HG03066 (cell line): ENCODE data around the gene RAB15.
A peak's percentile ranks its signal among the peaks of the same experiment; 100 is the strongest.

Source experiments
- ATAC-seq: cut with Tn5 transposase; IDR thresholded peaks from one replicate; pipeline ENCODE4 v1.9.1; 2021; ENCODE audit warnings: low read depth; ENCODE audit not compliant: unreplicated experiment

RAB15 gene

DNA sequence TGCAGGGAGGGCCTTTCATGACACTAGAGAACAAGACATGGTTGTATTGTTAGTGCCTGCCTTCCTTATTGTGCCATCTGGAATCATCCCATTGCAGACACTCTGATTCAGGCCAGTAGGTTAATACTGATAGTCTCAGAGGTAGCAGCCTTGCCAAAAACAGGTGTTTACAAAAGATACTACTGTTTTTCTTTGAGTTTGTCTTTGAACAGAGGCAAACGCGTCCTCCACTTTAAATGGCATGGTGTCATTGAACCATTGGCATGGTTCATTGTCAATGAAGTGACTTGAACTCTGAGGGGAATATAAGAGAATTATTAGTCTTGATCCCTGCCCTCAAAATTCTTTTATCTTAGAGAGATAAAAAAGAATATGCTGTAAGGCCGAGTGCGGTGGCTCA, 18.8 kb upstream of the RAB15 start:
- ATAC-seq = no peak

DNA sequence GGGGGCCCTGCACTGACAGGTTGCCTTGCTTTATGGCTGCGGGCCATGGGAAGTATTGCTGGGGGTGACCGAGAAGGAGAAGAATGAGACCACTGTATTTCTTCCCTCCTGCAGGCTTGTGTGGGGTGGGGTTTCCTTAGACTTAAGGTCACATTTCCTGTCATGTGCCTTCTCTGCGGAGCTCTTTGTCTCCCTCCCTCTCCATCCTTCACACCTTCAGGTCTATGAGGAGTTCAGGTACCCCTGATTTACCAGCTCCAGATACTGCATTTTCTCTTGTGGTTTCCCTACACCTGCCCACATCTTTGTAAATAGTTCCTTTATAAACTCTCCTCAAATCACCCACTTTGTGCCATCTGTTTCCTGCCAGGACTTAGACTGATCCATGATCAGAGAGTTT, 18.2 kb upstream of the RAB15 start:
- no peak for ATAC-seq

DNA sequence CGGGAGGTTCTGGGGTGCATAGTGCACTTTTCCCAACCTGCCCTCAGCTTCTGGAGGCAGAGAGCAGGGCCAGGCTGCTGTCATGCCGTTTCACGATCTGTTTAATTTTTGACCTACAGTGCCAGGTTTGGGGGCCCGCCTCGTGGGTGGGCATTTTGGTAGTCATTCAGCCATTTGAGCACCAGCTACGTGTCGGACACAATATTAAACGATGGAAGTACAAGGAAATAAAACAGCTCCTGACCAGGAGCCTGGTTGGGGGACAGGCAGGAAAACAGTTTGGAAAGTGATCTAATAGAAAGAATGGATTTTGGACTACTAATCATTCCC, 15.3 kb upstream of the RAB15 start:
- ATAC-seq = no peak

DNA sequence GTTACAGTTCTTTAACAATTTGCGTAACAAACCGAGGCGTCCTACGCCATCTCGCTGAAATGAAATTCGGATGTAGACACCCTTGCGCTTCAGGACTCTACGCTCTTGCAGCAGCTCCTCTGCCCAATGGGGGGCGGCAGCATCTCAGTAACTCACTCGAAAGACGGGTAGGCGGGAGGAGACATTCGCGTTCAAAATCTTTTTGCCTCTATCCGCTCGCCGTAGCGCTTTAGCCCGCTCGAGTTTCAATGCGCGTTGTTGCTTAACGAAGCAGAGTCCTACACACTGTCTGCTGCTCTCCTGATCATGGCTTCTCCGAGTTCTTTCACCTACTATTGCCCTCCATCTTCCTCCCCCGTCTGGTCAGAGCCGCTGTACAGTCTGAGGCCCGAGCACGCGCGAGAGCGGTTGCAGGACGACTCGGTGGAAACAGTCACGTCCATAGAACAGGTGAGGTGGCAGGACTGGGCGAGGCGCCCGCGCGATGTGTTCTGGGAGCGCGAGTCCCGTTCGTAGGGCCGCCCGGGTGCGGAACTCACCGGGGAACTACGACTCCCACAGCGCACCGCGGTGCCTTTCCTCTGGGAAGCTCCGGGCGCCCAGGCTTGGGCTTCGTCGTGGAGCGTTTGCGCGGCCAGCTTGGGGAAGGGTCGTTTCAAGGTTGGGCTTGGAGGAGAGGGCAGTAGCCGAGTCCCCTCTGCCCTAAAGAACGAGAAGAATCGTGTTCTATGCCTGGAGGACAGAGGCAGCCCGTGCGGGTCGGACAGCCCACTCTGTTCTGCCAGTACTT, 14.7 kb upstream of the RAB15 start, which contains the start of gene FNTB:
Gene FNTB (plus strand): TSS at position 248 of the 790 bp plus-strand sequence. CDS start 59 bp downstream, at position 307.
- ATAC-seq = peak; percentile 92

DNA sequence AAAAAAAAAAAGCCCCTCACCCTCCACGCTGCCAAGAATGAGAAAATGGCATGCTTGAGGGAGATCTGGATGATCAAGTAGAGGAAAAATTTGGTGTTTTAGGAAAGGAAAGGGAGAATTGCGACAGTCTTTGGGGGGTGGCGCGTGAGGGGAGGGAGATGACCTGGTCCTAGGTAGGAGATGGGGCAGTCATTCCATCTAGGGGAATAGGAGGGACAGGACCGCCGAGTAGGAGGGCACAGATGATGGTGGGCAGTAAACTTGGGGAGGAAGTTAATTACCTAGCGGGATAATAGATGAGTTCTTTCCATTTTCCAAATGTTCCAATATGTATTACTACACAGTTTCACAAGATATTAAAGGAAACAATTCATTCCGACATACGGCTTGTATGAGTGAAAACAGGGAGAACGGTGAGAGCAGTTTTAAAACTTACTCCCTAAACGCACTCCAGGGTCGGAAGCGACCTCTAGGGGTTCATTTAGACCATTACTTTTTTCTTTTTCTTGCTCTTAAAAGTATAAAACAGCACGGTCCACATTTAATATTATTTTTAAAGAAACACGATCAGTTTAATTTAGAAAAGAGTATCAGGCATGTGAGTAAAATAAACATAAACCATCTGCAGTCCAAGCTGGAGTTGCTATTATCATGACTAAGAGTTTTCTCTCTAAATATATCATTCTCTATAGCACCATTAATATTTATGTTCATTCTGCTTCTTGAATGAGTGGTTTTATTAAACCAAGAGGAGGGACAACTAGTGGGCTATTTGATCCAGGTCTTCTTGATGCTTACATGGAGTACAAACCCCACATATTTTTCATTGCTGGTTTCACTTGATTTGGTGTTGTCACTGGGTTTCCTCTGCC, 11.5 kb upstream of the RAB15 start:
- no peak for ATAC-seq

DNA sequence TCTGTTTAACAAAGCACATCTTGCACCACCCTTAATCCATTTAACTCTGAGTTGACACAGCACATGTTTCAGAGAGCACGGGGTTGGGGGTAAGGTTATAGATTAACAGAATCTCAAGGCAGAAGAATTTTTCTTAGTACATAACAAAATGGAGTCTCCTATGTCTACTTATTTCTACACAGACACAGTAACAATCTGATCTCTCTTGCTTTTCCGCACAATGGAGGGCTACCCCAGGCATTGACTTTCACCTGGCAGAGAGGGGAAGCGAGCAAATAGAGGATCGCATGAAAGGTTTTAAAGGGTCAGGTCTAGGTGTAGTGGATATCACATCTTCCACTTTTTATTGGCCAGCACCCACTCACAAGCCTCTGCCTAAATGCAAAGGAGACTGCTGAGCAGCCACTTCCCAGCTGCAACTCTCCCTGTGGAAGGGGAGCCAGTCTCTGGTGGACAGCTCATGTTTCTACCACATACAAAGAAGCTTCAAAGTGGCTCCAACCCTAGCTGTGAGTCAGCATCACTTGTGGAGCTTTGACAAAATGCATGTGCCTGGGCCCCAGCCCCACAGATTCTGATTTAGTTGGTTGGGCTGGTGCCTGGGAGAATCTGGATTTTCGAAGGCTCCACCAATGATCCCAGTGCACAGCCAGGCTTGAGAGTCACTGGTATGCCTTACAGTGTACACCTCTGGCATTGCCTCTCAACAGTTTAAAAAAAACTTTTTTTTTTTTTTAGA, 7.4 kb upstream of the RAB15 start:
- no peak for ATAC-seq

DNA sequence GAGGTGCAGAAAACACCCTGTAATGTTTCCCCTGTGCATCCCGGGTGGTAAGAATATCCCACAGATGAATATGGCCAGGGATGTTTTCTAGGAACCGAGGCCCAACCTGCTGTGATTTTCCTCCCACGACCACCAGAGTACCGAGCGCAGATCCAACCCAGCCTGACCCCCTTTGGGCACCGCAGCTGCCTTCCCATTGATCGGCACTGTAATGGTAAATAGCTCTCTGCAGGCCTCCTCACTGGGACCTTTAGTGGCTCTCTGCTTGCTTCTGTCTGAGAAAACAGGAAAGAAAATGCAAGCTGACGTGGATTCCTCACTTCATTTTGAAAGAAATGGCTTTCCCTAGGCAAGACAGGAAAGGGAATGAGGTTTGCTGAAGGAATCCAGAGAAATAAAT, 2.4 kb upstream of the RAB15 start:
- no peak for ATAC-seq

DNA sequence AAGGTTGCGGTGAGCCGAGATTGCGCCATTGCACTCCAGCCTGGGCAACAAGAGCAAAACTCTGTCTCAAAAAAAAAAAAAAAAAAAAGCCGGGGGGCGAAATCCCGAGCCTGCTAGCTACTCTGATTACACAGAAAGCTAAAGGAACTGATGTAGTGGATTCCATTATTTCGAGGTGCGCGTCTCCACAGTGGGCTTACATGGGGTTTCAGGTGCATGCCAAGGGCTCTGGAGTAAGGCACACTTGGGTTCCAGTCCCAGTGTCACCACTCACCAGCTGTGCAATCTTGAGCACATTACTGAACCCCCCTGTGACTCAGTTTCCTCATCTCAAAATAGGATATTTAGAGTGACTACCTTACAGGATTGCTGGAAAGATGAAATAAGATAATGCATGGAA, 1.7 kb upstream of the RAB15 start:
- no peak for ATAC-seq

DNA sequence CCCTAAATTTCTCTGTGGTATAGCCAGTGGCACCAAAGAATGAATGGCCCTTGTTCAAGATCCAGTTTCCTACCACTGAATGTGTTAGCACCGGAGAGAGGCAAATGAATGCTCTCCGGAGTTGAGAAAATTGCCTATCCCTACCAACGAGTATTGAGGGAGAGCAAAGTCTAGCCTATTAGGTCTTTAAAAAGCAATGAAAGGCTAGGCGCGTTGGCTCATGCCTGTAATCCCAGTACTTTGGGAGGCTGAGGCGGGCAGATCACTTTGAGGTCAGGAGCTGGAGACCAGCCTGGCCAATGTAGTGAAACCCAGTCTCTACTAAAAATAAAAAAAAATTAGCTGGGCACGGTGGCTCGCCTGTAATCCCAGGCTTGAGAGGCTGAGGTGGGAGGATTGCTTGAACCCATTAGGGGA, 898 bp upstream of the RAB15 start:
- no peak for ATAC-seq

DNA sequence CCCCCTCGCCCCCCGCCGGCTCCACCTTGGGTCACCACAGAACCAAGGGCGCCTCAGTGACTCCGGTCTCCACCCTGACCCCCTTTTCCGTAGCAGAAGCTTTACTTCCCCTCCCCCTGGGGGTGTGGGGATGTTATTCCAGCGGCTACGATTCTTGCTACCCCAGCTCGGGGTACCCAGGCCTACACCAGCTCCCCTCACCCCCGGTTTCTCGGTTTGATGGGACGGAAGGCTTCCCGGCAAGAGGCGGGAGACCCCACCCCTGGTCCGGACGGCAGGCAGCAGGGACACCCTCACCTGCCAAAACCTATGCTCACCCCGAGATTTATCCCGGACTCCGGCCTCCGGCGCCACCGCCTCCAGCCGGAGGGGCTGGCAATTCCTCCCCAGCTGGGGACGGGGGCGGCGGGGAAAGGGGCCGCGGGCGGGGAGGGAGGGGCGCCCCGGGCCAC, 619 bp downstream of the RAB15 start:
- no peak for ATAC-seq

DNA sequence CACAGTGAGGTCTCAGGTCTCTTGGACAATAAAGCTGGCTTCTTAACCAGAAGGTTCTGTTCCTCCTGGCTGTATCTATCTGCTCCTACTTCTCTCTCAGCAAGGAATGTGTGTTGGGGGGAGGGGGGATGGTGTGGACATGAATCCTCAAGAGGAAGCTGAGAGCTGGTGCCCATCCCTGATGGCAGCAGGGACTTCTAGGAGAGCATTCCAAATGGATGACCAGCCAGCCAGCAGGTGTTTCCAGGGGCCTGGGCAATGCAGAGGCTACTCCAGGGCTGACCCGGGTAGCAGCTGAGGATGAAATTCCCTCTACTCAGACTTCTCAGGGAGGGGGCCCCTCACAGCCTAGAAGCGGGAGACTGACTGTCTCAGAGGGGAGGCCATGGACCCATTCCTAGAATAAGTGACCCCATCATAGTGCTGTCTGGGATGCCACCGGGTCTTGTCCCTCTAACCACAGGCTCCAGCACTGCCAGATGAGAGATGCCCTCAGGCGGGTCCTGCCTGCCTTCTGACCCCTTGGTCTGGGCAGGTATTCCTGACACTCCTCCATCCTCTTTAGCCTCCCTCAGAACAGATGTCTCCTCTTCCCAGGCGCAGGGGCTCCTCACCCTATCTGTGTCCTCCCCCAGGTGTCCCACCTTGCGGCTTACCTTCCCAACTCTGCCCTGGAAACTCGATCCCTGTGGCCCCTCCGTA, 1.2 kb downstream of the RAB15 start:
- ATAC-seq = no peak

DNA sequence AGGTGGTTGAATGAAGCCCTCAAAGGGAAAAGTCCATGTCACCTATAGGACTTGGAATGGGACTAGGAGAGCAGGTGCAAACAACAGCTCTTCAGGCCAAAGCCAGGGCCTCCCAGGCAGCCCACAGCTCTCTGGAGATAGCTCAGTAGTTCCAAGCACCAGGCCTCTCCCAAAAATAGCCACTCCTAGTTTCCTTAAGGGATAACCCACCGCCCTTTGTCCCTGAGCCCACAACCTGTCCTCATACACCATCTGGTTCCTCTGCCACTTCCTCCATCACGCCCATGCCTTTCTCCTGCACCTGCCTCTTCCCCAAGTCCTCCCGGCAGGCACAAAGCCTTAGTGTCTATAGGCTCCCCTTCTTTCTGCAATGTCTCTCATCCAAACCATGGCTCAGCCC, 2.1 kb downstream of the RAB15 start:
- ATAC-seq = no peak

DNA sequence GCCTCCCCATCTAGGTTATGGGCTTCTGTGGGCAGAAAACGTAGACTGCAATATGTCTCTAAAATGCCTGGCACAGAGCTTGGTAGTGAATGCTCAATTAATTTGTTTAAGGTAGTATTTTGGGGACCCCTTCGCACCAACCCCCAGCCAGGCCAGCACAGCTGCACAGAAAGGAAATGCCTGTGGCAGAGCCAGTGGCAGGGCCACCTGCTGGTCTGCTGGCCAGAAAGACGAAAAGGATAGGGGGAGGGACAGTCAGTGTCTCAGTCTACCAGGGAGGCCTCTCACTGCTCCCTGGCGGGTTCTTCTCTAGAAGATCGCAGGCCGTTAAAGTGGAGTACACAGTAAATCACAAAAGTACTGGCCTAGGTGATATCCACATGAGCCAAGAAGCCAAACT, 3.5 kb downstream of the RAB15 start:
- no peak for ATAC-seq

DNA sequence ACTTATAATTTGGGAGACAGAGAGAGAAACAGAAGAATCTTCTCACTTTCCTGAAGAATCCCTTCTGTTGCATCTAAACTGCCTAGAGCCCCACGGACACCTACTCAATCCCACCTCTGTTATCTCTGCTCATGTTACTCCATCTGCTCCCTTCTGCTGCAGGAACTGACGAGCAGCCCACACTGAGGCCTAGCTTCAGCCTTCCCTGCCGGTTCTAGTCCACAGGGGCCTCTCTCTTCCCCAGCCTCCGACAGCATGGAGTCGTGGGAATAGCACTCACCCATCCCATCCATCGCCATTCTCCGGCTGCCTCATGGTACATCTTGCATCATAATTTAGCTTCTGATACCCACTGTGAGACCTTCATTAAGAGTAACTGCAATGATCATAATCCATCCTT, 4.0 kb downstream of the RAB15 start:
- ATAC-seq = no peak

DNA sequence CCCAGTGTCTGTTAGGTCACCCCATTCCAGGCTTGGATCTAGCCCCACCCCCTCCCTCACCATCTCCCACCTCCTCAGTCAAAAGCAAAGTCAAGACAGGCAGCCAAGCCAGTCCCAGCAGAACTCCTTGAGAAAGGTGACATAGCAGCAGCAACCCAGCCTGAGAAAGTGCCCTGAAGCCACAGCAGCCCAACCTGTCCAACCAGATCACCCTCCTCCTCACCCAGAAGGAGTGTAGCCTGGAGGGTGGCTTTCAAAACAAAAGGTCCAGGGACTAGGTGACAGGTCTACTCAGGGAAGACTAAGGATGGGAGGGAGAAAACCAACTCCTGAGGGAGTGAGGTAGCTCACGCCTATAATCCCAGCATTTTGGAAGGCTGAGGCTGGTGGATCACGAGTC, 5.2 kb downstream of the RAB15 start:
- no peak for ATAC-seq

DNA sequence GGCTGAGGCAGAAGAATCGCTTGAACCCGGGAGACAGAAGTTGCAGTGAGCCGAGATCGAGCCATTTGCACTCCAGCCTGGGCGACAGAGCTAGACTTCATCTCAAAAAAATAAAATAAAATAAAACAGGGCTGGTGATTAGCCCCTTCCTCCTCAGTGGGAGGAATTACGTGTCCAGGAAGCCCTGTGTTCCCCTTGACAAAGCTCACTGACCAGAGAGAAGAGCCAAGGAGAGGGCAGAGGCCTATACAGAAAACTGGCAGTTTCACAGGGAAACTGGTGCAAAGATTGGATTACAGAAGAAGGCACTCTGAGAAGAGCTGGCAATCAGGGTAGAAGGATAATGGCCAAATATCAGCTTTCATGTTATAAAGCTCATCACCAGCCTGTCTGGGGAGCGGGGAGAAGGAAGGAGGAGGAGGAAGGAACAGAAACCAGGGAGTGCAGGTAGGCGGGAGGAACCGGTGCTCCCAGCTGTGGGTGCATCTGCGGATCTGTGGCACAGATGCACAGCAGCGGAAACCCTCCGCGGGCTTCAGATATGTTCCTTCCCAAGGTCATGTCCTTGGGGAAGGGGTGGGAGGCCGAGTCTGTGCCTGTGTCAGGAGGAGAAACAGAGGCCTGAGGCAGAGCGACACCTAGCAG, 6.7 kb downstream of the RAB15 start:
- no peak for ATAC-seq

DNA sequence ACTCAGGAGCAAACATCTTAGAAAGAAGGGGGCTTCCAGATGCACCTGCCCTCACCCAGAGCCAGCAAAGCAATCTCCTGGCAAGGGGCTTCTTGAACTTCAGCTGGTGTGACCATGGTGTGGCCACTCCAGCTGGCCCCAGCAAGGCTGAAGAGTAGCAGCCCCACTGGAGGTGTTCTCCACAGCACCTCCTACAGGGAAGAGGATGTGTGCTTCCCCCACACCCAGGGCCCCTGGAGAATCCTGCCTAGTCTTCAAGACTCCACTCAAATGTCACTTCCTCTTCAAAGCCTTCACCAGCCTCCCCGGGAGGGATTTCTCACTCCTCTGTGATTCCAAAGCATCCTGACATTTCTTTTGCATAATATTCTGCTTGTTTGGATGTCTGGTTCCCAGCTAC, 8.5 kb downstream of the RAB15 start:
- no peak for ATAC-seq

DNA sequence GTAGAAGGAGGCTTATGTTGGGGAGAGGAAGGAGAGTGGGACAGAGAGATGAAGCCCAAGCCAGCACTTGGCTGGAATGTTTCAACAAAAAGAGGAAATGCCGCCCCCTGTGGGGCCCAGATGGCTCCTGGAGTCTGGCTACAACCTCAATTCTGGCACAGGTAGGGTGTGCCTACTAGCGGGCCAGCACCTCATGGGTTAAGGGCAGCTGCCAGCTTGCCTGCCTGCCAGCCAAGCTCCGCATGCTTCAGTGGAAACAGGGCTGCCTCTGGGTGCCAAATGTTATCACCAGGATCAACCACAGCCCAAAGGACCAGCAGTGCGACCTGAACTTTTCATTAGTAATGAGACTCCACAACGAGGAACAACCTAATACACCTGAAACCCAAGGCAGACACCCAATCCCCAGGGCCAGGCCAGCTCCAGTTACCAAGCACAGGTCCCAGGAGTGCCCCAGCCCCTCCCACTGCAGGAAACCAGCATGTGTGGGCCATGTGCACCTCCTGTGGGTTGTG, 11.3 kb downstream of the RAB15 start:
- ATAC-seq = no peak

DNA sequence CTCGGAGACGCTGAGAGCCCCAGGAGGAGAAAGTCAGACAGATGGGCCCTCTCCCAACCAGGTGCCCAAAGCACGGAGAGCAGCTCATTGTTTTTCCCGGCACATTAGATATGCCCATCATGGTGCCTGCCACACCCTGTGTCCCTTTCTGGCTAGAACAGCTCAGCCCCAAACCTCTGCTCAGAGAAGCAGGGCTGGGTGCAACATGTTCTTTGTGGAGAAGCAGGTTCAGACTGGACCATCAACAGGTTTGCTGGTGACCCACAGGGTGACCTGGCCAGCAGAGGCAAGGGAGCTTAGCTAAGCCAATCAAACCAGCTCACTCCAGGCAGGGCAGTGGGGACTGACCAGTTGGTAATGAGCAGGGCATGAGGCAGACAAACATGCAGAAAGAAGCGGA, 13.4 kb downstream of the RAB15 start:
- no peak for ATAC-seq

DNA sequence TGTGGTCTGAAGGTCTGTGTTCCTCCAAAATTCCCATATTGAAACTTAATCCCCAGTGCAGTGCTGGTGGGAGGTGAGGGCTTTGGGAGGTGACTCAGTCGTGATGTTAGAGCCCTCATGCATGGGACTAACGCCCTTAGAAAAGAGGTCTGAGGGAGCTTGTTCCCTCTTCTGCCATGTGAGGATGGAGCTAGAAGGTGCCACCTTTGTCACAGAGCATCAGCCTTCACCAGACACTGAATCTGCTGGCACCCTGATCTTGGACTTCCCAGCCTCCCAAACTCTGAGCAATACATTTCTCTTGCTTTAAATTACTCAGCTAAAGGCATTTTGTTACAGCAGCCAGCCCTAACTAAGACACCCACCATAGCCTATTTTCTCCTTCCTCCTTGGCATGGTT, 13.9 kb downstream of the RAB15 start:
- ATAC-seq = no peak
